WTC11 (cell line): Measurements from ENCODE around the gene MCF2L. TPM values are rescaled to one million over a fixed set of nuclear protein-coding genes. Genes with fewer than 3 reads are reported as not detected.

Source experiments
- ATAC-seq: fragments of 200-7000 bp; cut with Tn5 transposase; 2 replicates; pipeline ENCODE4 v1.10.0; 2021; ENCODE audit warnings: mild to moderate bottlenecking, moderate library complexity
- CTCF ChIA-PET: fragments of 300-600 bp; sonication (Branson Sonifier 250); formaldehyde crosslinking; loops from one replicate; lab custom pipeline; 2021; ENCODE audit warnings: antibody characterized with exemption; lab: Charles Lee
- POLR2A ChIA-PET: fragments of 350-600 bp; sonication (Branson Sonifier 250); formaldehyde crosslinking; loops from one replicate; lab custom pipeline; 2021; ENCODE audit warnings: antibody characterized with exemption; lab: Charles Lee
- DNase-seq: peaks from one replicate; pipeline ENCODE4 v3.0.0; 2021; ENCODE audit warnings: low spot score
- H3K27ac Mint-ChIP-seq: 2 replicates; pipeline ENCODE4 v1.8.0; 2021; ENCODE audit warnings: mixed read lengths
- H3K27me3 Mint-ChIP-seq: 2 replicates; pipeline ENCODE4 v1.8.0; 2021; ENCODE audit warnings: low read depth, mild to moderate bottlenecking, moderate library complexity, mixed read lengths
- H3K36me3 Mint-ChIP-seq: 2 replicates; pipeline ENCODE4 v1.8.0; 2021; ENCODE audit warnings: mixed read lengths
- H3K4me1 Mint-ChIP-seq: 2 replicates; pipeline ENCODE4 v1.8.0; 2022; ENCODE audit warnings: mixed read lengths
- H3K4me3 Mint-ChIP-seq: 2 replicates; pipeline ENCODE4 v1.8.0; 2021; ENCODE audit warnings: mild to moderate bottlenecking, moderate library complexity, mixed read lengths
- H3K9me3 Mint-ChIP-seq: 2 replicates; pipeline ENCODE4 v1.8.0; 2021; ENCODE audit warnings: mixed read lengths
- AFF4 ChIP-seq: sonication (generic); formaldehyde crosslinking; IDR thresholded peaks from 2 replicates; pipeline ENCODE4 v1.8.1; 2023; ENCODE audit warnings: mild to moderate bottlenecking, missing genetic modification reagents, borderline replicate concordance
- CREB1 ChIP-seq: sonication (generic); formaldehyde crosslinking; IDR thresholded peaks from 2 replicates; pipeline ENCODE4 v1.8.0; 2023; ENCODE audit warnings: mild to moderate bottlenecking, missing genetic modification reagents
- E2F5 ChIP-seq: sonication (generic); formaldehyde crosslinking; IDR thresholded peaks from 2 replicates; pipeline ENCODE4 v1.8.1; 2022; ENCODE audit warnings: mild to moderate bottlenecking, moderate library complexity, missing genetic modification reagents
- ELF4 ChIP-seq: sonication (generic); formaldehyde crosslinking; IDR thresholded peaks from 2 replicates; pipeline ENCODE4 v1.8.1; 2022; ENCODE audit warnings: low read depth, mild to moderate bottlenecking, moderate library complexity, missing genetic modification reagents
- ETV6 ChIP-seq: sonication (generic); formaldehyde crosslinking; IDR thresholded peaks from 2 replicates; pipeline ENCODE4 v1.8.1; 2022; ENCODE audit warnings: mild to moderate bottlenecking, missing genetic modification reagents
- FOXP4 ChIP-seq: sonication (generic); formaldehyde crosslinking; IDR thresholded peaks from 2 replicates; pipeline ENCODE4 v1.8.0; 2022; ENCODE audit warnings: mild to moderate bottlenecking, missing genetic modification reagents
- GRHL2 ChIP-seq: fragments of 250-450 bp; sonication (Bioruptor Pico); IDR thresholded peaks from 2 replicates; pipeline ENCODE4 v1.8.0; 2022; ENCODE audit warnings: mild to moderate bottlenecking, moderate library complexity; ENCODE audit not compliant: insufficient replicate concordance, severe bottlenecking
- MLX ChIP-seq: sonication (generic); formaldehyde crosslinking; IDR thresholded peaks from 2 replicates; pipeline ENCODE4 v1.8.1; 2023; ENCODE audit warnings: mild to moderate bottlenecking, missing genetic modification reagents, moderate library complexity
- MYBL2 ChIP-seq: sonication (generic); formaldehyde crosslinking; IDR thresholded peaks from 2 replicates; pipeline ENCODE4 v1.8.1; 2023; ENCODE audit warnings: mild to moderate bottlenecking, moderate library complexity, missing genetic modification reagents
- NFATC4 ChIP-seq: fragments of 250-450 bp; sonication (Bioruptor Pico); IDR thresholded peaks from 2 replicates; pipeline ENCODE4 v1.9.0; 2021; ENCODE audit warnings: mild to moderate bottlenecking
- TCF7 ChIP-seq: sonication (generic); formaldehyde crosslinking; IDR thresholded peaks from 2 replicates; pipeline ENCODE4 v1.8.0; 2022; ENCODE audit warnings: mild to moderate bottlenecking, low read depth, missing genetic modification reagents, moderate library complexity
- ZMAT4 ChIP-seq: fragments of 250-450 bp; sonication (Bioruptor Pico); IDR thresholded peaks from 2 replicates; pipeline ENCODE4 v1.9.0; 2021; ENCODE audit warnings: mild to moderate bottlenecking
- ZNF219 ChIP-seq: sonication (generic); formaldehyde crosslinking; IDR thresholded peaks from 2 replicates; pipeline ENCODE4 v1.8.0; 2023; ENCODE audit warnings: missing genetic modification reagents, mild to moderate bottlenecking, borderline replicate concordance
- ZNF396 ChIP-seq: fragments of 250-450 bp; sonication (Bioruptor Pico); IDR thresholded peaks from 2 replicates; pipeline ENCODE4 v1.8.0; 2021; ENCODE audit warnings: mild to moderate bottlenecking, moderate library complexity, borderline replicate concordance
- ZNF532 ChIP-seq: fragments of 250-450 bp; sonication (Bioruptor Pico); IDR thresholded peaks from 2 replicates; pipeline ENCODE4 v1.9.0; 2021; ENCODE audit warnings: mild to moderate bottlenecking, borderline replicate concordance
- ZSCAN18 ChIP-seq: fragments of 250-450 bp; sonication (Bioruptor Pico); IDR thresholded peaks from 2 replicates; pipeline ENCODE4 v2.1.2; 2022; ENCODE audit warnings: mild to moderate bottlenecking, moderate library complexity
- total RNA-seq: library from RNA; stranded (reverse); gene quantifications from 3 replicates; pipeline ENCODE4 v1.2.3, GENCODE V29; 2021

MCF2L gene
- total RNA-seq, 1 experiment from 2014 or later: 34.8 TPM

- ChIA-PET POLR2A (no interaction called here), CTCF (interaction anchor here (0.5 to 3.6 kb wide), 29 partner anchors 8 to 515 kb away, joined by 3 to 18 read pairs (median 4); no protein-coding TSS in a partner anchor)
These were observed 37.7 kb upstream of the MCF2L start for GRCh38 chr13:112931028-112931934.

More at GRCh38 chr13:112931028-112931934, 37.7 kb upstream of the MCF2L start:
- Mint-ChIP-seq H3K27ac (peak overlapping the region; percentile 86; the same call in 1 of the 2 replicates), H3K9me3 (peaks cover 16% of the 10 kb centered on the region), H3K4me1 (peaks cover 22% of the 10 kb centered on the region), H3K4me3 (no peak overlapping the region), H3K27me3 (no peaks in the 10 kb centered on the region), H3K36me3 (peaks cover 13% of the 10 kb centered on the region)
- no peak for TF ChIP-seq MLX (CRISPR knock-in tag)
- no peak for TF ChIP-seq ZNF532 (CRISPR knock-in tag)
- TF ChIP-seq GRHL2 (CRISPR knock-in tag): no peak
- no peak for TF ChIP-seq AFF4 (CRISPR knock-in tag)
- TF ChIP-seq ZNF396 (CRISPR knock-in tag): no peak
- TF ChIP-seq FOXP4 (CRISPR knock-in tag): no peak
- TF ChIP-seq ZNF219 (CRISPR knock-in tag): no peak
- no peak for TF ChIP-seq MYBL2 (CRISPR knock-in tag)
- no peak for TF ChIP-seq ETV6
- TF ChIP-seq CREB1 (CRISPR knock-in tag): no peak
- TF ChIP-seq ZSCAN18: no peak
- no peak for TF ChIP-seq NFATC4 (CRISPR knock-in tag)
- TF ChIP-seq ELF4 (CRISPR knock-in tag): no peak
- TF ChIP-seq TCF7 (CRISPR knock-in tag): no peak
- TF ChIP-seq ZMAT4 (CRISPR knock-in tag): no peak
- no peak for TF ChIP-seq E2F5 (CRISPR knock-in tag)
- ATAC-seq: peak; percentile 83
- DNase-seq: peak; percentile 50
